HUES6 (cell line): ENCODE measurements around the gene ZDHHC22.
A peak's percentile ranks its signal among the peaks of the same experiment; 100 is the strongest.

Source experiments
- H3K27ac ChIP-seq: 2 replicates; pipeline ENCODE4 v1.7.0; 2013; ENCODE audit warnings: low read depth, mild to moderate bottlenecking, low read length, inconsistent platforms
- H3K27me3 ChIP-seq: 2 replicates; pipeline ENCODE4 v1.6.1; 2013; ENCODE audit warnings: low read length; ENCODE audit not compliant: control insufficient read depth, insufficient read depth
- H3K36me3 ChIP-seq: 2 replicates; pipeline ENCODE4 v1.6.1; 2013; ENCODE audit warnings: low read length; ENCODE audit not compliant: control insufficient read depth, insufficient read depth
- H3K4me1 ChIP-seq: 2 replicates; pipeline ENCODE4 v1.6.1; 2013; ENCODE audit warnings: low read length; ENCODE audit not compliant: control insufficient read depth, insufficient read depth
- H3K4me3 ChIP-seq: 2 replicates; pipeline ENCODE4 v1.5.1; 2013; ENCODE audit warnings: low read depth, low read length
- H3K9ac ChIP-seq: one replicate; pipeline ENCODE4 v1.6.1; 2013; ENCODE audit warnings: mild to moderate bottlenecking, low read length
- H3K9me3 ChIP-seq: 2 replicates; pipeline ENCODE4 v1.6.1; 2013; ENCODE audit warnings: low read depth, low read length; ENCODE audit not compliant: control insufficient read depth, insufficient read depth

The ZDHHC22 gene

GRCh38 chr14:77126461-77126990, 15.1 kb downstream of the ZDHHC22 start:
- Histone ChIP-seq H3K9ac (no peak overlapping the region), H3K36me3 (no peaks in the 10 kb centered on the region), H3K4me1 (peaks cover 21% of the 10 kb centered on the region), H3K27ac (no peak overlapping the region), H3K4me3 (no peak overlapping the region), H3K27me3 (peaks cover 27% of the 10 kb centered on the region), H3K9me3 (no peaks in the 10 kb centered on the region)

- peaks cover 26% of the 10 kb centered on the region for H3K27me3 ChIP-seq
- peaks cover 28% of the 10 kb centered on the region for H3K4me1 ChIP-seq
- H3K9me3 ChIP-seq, result no peaks in the 10 kb centered on the region
- H3K36me3 ChIP-seq, result no peaks in the 10 kb centered on the region
- no peak overlapping the region for H3K9ac ChIP-seq
- no peak overlapping the region for H3K4me3 ChIP-seq
- no peak overlapping the region for H3K27ac ChIP-seq
These were observed 15.7 kb downstream of the ZDHHC22 start for GRCh38 chr14:77125823-77126325.

- peaks cover 30% of the 10 kb centered on the region for H3K4me1 ChIP-seq
- peak overlapping the region; percentile 75 for H3K4me3 ChIP-seq
- no peaks in the 10 kb centered on the region for H3K9me3 ChIP-seq
These were observed 16.2 kb downstream of the ZDHHC22 start for GRCh38 chr14:77125281-77125801.

DNA sequence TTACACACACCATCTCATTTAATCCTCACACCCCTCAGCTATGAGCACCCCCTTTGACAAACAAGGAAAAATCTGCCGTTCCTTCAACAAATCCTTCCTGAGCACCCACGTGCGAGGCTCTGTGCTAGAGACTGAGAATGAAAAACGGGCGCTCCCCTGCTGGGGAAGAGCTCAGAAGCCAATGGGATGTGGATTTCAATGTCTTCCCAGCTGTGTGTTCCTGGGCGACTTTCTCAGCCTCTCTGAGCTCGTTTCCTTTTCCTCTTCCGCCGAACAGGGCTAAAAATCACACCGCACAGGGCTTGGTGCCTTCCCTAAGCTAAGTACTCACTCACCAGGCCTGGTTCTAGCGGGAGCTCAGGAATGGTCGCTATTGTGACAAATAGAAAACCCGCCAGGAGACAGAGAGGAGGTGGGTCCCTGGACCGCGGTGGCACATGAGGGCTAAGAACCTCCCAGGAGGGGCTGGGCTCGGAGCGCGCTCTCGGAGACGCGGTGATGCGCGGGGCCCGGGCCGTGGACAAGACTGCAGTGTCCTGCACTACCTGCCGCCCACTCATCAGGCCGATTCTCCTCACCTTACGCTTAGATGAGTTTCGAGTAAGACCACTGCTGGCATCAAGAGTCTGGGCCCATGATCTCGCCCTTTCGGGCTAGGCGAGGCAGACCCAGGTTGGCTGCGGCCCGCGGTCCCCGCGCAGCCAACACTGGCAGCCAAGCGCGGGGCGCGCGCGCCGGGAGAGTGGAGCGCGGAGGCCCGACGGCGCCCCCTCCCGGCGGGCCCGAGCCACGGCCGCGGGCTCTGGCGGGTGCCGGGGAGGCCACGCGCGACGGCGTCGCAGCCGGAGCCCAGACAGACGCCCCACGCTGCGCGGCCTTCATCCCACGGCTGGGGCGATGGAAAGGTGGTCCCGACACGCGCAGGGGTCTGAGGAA, 17.0 kb downstream of the ZDHHC22 start:
- Histone ChIP-seq H3K27ac (no peak overlapping the region), H3K9me3 (no peaks in the 10 kb centered on the region), H3K27me3 (peaks cover 26% of the 10 kb centered on the region), H3K36me3 (peaks cover 4% of the 10 kb centered on the region), H3K4me3 (peak overlapping the region; percentile 75), H3K9ac (peak overlapping the region; percentile 71), H3K4me1 (peaks cover 30% of the 10 kb centered on the region)

More at GRCh38 chr14:77125281-77125801, 16.2 kb downstream of the ZDHHC22 start:
- H3K36me3 ChIP-seq, result no peaks in the 10 kb centered on the region
- H3K27me3 ChIP-seq, result peaks cover 26% of the 10 kb centered on the region
- H3K9ac ChIP-seq, result peak overlapping the region; percentile 71
- no peak overlapping the region for H3K27ac ChIP-seq

DNA sequence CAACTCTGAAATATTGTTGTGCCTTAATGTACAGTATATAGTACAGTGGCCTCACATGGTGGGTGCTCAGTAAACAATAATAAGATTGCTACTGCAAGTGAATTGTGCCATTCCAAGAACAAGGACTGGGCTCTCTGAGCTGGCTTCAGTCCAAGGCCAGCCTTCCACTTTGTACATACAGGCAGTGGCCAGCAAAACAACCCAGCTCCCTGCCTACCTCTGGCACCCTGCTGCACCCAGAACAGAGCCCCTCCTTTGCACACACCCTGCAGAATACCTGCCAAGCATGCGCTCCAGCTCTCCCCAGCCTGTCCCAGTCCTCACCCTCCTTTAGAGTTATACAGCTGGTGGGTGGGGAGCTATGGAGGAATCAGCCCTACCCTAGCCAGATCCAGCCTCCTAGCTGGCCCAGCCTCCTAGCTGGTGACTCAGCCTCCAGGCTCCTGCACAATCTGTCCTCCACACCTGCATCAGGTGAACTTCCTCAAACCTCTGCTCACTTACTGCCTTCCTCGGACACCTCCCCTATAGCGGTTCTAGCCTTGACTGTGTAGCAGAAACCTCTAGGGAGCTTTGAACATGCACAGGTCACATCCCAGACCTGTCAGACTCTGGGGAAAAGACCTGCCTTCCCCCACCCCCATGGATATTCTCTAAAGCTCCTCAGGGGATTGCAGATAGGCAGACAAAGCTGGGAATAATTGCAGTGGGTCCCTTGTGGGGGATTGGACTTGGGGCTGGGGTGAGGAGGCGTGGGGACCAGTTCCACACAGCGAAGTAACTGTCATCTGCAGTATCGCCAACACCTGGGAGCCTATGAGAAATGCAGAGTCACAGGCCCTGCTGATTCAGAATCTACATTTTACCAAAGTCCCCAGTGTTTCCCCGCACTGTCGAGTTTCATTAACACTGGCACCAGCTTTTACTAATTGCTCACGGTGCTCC, 17.9 kb downstream of the ZDHHC22 start:
- H3K27ac ChIP-seq, result no peak overlapping the region
- peak overlapping the region; percentile 75 for H3K4me3 ChIP-seq

GRCh38 chr14:77122526-77123125, 19.0 kb downstream of the ZDHHC22 start:
- Histone ChIP-seq H3K27me3 (peaks cover 26% of the 10 kb centered on the region), H3K9ac (no peak overlapping the region), H3K9me3 (no peaks in the 10 kb centered on the region), H3K4me3 (no peak overlapping the region), H3K27ac (no peak overlapping the region), H3K36me3 (peaks cover 7% of the 10 kb centered on the region), H3K4me1 (peaks cover 29% of the 10 kb centered on the region)

More for the DNA sequence above, 17.9 kb downstream of the ZDHHC22 start:
- H3K36me3 ChIP-seq, result peaks cover 4% of the 10 kb centered on the region
- peaks cover 26% of the 10 kb centered on the region for H3K27me3 ChIP-seq
- H3K9ac ChIP-seq, result no peak overlapping the region
- no peaks in the 10 kb centered on the region for H3K9me3 ChIP-seq
- H3K4me1 ChIP-seq, result peaks cover 30% of the 10 kb centered on the region

DNA sequence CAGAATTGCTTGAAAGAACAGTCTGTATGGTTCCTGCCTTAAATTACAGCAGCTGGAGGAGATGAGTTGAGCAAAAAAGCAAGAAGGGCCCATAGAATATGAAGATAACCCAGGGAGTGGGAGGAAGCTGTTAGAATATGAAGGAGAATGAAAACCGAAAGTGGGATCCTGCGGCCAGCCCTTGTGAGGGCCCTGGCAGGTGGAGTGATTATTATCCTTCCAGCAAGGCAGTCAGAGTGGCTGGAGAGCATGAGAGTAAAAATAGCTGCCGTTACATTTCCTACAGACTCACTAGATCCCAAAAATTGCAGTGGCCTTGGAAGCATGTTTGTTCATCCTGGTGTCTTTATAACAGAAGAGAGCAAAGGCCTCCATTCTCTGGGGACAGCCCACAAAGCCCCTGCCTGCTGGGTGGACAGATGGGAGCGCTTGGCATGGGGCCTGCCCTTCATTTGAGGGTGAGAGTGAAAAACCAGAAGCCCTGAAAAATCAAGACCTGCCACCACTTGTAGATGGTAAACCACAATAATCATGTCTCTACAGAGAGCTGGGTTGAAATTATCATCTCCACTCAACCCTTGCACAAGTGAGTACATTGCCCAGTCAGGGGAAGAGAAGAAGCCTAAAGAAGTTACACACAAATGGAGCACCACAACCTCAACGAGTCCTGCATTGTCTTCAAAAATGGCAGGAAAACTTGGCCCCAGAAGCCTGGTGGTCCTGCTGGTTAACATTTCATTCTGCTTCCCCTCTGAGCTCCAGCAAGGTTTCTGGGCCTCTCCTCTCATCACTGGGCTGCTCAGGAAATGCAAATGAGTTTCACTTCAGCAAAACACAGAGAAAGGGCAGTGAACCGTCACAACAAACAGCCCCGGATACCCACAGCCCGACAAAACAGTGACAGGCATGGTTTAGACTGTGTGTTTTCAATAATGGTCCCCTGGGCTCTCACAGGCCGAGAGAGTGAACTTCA, 20.5 kb downstream of the ZDHHC22 start:
- H3K27ac ChIP-seq, result no peak overlapping the region
- H3K4me3 ChIP-seq, result no peak overlapping the region
- peaks cover 19% of the 10 kb centered on the region for H3K36me3 ChIP-seq
- no peaks in the 10 kb centered on the region for H3K9me3 ChIP-seq
- peaks cover 28% of the 10 kb centered on the region for H3K4me1 ChIP-seq
- no peak overlapping the region for H3K9ac ChIP-seq
- peaks cover 17% of the 10 kb centered on the region for H3K27me3 ChIP-seq

- no peak overlapping the region for H3K4me3 ChIP-seq
- no peak overlapping the region for H3K27ac ChIP-seq
- H3K36me3 ChIP-seq, result peaks cover 26% of the 10 kb centered on the region
- H3K4me1 ChIP-seq, result peaks cover 23% of the 10 kb centered on the region
- no peak overlapping the region for H3K9ac ChIP-seq
- H3K9me3 ChIP-seq, result no peaks in the 10 kb centered on the region
- peaks cover 5% of the 10 kb centered on the region; the same call in 1 of the 2 replicates for H3K27me3 ChIP-seq
These were observed 21.7 kb downstream of the ZDHHC22 start for GRCh38 chr14:77119851-77120250.

DNA sequence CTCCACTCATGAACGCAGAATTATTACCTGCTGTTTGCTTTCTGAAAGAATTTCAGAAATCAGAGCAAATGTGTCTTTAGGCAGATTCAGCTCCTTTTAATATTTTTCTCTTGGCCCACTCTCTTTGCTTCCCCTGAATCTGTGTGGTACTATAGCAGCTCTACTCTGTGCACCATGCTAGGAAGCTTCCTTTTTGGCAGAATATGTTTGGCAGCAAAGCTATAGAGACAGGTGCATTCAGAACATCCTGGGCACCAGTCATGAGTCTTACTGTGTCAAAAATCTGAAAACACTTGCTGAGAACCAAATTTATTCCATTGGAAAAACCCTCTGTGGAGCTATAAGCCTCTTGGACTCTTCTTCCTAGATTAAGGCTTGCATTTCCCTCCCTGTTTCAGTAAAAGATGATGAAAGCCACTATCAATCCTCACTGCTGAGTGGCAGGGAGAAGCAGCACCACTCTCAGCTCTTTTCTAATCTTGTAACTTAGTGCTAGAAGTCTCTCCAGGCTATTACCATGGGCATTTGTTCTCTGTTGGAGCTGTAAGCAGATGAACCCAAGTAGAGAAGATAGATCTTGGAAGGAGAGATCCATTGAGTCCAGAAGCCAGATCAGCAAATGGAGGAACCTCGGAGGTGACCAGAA, 25.3 kb downstream of the ZDHHC22 start:
- Histone ChIP-seq H3K27ac (no peak overlapping the region), H3K9me3 (no peaks in the 10 kb centered on the region), H3K4me1 (peaks cover 15% of the 10 kb centered on the region), H3K36me3 (peaks cover 57% of the 10 kb centered on the region), H3K9ac (no peak overlapping the region), H3K27me3 (no peaks in the 10 kb centered on the region), H3K4me3 (no peak overlapping the region)
